HepG2 (cell line): ENCODE results near the gene ERMP1. TPM values are rescaled to one million over a fixed set of nuclear protein-coding genes. Genes with fewer than 3 reads are reported as not detected.

ENCODE experiments used
- ATAC-seq: fragments of 200-7000 bp; cut with Tn5 transposase; 3 replicates; pipeline ENCODE4 v1.9.1; 2020; ENCODE audit warnings: mild to moderate bottlenecking, moderate library complexity
- BruUV-seq: library from RNA; stranded (reverse); fragments of 400-500 nt; replicated peaks from 2 replicates; lab custom pipeline; 2021; lab: Mats Ljungman, UMichigan
- CTCF ChIA-PET: fragments of 300-600 bp; formaldehyde crosslinking; extraction: SDS; loops from one replicate; lab custom pipeline; 2021; ENCODE audit warnings: low total read pairs, inconsistent platforms, low intra/inter-chr PET ratio; lab: Yijun Ruan, JAX
- POLR2A ChIA-PET: fragments of 350-600 bp; sonication (Branson Sonifier 250); formaldehyde crosslinking; loops from one replicate; lab custom pipeline; 2020; ENCODE audit warnings: antibody characterized with exemption, inconsistent platforms; lab: Yijun Ruan, JAX
- DNase-seq: peaks from one replicate; pipeline ENCODE4 v3.0.0-alpha.2; 2015; ENCODE audit warnings: low spot score
- FAIRE-seq: peaks from 3 replicates; lab custom pipeline; 2011; peaks lifted over from hg19 to GRCh38; lab: Jason Lieb, UNC
- H2AFZ ChIP-seq: one replicate; pipeline ENCODE4 v1.6.1; 2011; ENCODE audit warnings: low read length, inconsistent platforms
- H3K27ac ChIP-seq: fragments of 300-600 bp; 3 replicates; pipeline ENCODE4 v1.8.0; 2011; ENCODE audit warnings: mixed run types, mild to moderate bottlenecking, mixed read lengths, low read length, inconsistent platforms; ENCODE audit not compliant: insufficient read depth; ENCODE audit errors: extremely low read length
- H3K27me3 ChIP-seq, 2 experiments: fragments of 200-600 bp in 1 of 2; 2 replicates in 1 of 2; 3 replicates in 1 of 2; pipeline versions ENCODE4 v1.6.0 to v1.8.0; 2011; ENCODE audit warnings: low read length in 2 of 2, mild to moderate bottlenecking in 2 of 2, moderate library complexity in 2 of 2, inconsistent platforms in 1 of 2; ENCODE audit not compliant: insufficient read depth in 2 of 2, control insufficient read depth in 1 of 2
- H3K36me3 ChIP-seq, 2 experiments: fragments of 200-600 bp in 1 of 2; replicated peaks in 1 of 2; 2 replicates in 1 of 2; 3 replicates in 1 of 2; pipeline versions ENCODE4 v1.5.1 to v1.8.0; 2011; ENCODE audit warnings: low read length in 2 of 2, inconsistent platforms in 1 of 2; ENCODE audit not compliant: insufficient read depth in 2 of 2, control insufficient read depth in 1 of 2
- H3K4me1 ChIP-seq: 2 replicates; pipeline ENCODE4 v1.5.1; 2012; ENCODE audit warnings: low read length, inconsistent platforms; ENCODE audit not compliant: insufficient read depth
- H3K4me2 ChIP-seq: 2 replicates; pipeline ENCODE4 v1.6.0; 2011; ENCODE audit warnings: low read depth, low read length, inconsistent platforms
- H3K4me3 ChIP-seq, 3 experiments: fragments of 200-600 bp in 1 of 3; sonication (generic), shearing (Covaris generic) in 1 of 3; replicated peaks in 1 of 3; 2 replicates each; pipeline ENCODE4 v1.5.1; 2011 to 2016; ENCODE audit warnings: low read length in 3 of 3, inconsistent platforms in 2 of 3, low read depth in 2 of 3, mild to moderate bottlenecking in 2 of 3, control low read depth in 1 of 3, mixed read lengths in 1 of 3; ENCODE audit not compliant: insufficient read depth in 1 of 3
- H3K79me2 ChIP-seq: one replicate; pipeline ENCODE4 v1.6.1; 2011; ENCODE audit warnings: low read length, inconsistent platforms; ENCODE audit not compliant: insufficient read depth
- H3K9ac ChIP-seq: 2 replicates; pipeline ENCODE4 v1.6.0; 2011; ENCODE audit warnings: mild to moderate bottlenecking, low read depth, low read length, inconsistent platforms; ENCODE audit not compliant: insufficient read depth
- H3K9me3 ChIP-seq: 2 replicates; pipeline ENCODE4 v1.5.1; 2012; ENCODE audit warnings: mild to moderate bottlenecking, low read length
- H4K20me1 ChIP-seq: 2 replicates; pipeline ENCODE4 v1.6.0; 2011; ENCODE audit warnings: inconsistent platforms, mild to moderate bottlenecking, low read length, moderate library complexity; ENCODE audit not compliant: insufficient read depth
- CREB1 ChIP-seq, 2 experiments: fragments of 450-650 bp in 1 of 2; IDR thresholded peaks; 2 replicates each; pipeline ENCODE4 v1.6.1; 2016 to 2017; ENCODE audit warnings: control low read depth in 1 of 2, mild to moderate bottlenecking in 1 of 2, missing compliant biosample characterization in 1 of 2, missing genetic modification characterization in 1 of 2
- DNMT3B ChIP-seq: conservative IDR thresholded peaks from 2 replicates; pipeline ENCODE4 v1.6.1; 2016; ENCODE audit warnings: missing biosample characterization, control low read depth
- EEA1 ChIP-seq: sonication (generic); formaldehyde crosslinking; IDR thresholded peaks from 2 replicates; pipeline ENCODE4 v1.5.1; 2020; ENCODE audit warnings: mild to moderate bottlenecking, missing genetic modification reagents, borderline replicate concordance
- JUNB ChIP-seq: sonication (generic); formaldehyde crosslinking; IDR thresholded peaks from 2 replicates; pipeline ENCODE4 v1.8.0; 2022; ENCODE audit warnings: missing genetic modification reagents, mild to moderate bottlenecking, borderline replicate concordance
- MYNN ChIP-seq: sonication (generic); formaldehyde crosslinking; IDR thresholded peaks from 2 replicates; pipeline ENCODE4 v1.4.0; 2020; ENCODE audit warnings: mild to moderate bottlenecking, low read depth, missing genetic modification reagents
- RAD21 ChIP-seq: fragments of 450-650 bp; formaldehyde crosslinking; IDR thresholded peaks from 2 replicates; pipeline ENCODE4 v1.5.0; 2020; ENCODE audit warnings: mild to moderate bottlenecking
- RAD51 ChIP-seq: fragments of 450-650 bp; IDR thresholded peaks from 2 replicates; pipeline ENCODE4 v1.6.1; 2016; ENCODE audit warnings: borderline replicate concordance
- SRF ChIP-seq: IDR thresholded peaks from 2 replicates; pipeline ENCODE4 v1.6.1; 2011; ENCODE audit warnings: mild to moderate bottlenecking, low read depth, low read length, moderate library complexity
- ZNF12 ChIP-seq: sonication (generic); formaldehyde crosslinking; IDR thresholded peaks from 2 replicates; pipeline ENCODE4 v1.5.0; 2020; ENCODE audit warnings: missing genetic modification reagents
- ZNF557 ChIP-seq: sonication (generic); formaldehyde crosslinking; IDR thresholded peaks from 2 replicates; pipeline ENCODE4 v1.4.0; 2020; ENCODE audit warnings: missing genetic modification reagents
- ZNF792 ChIP-seq: IDR thresholded peaks from 2 replicates; pipeline ENCODE4 v1.6.1; 2016
- WGBS: methylation state at CpG from one replicate; pipeline ENCODE4 v1.1.6; 2017; ENCODE audit warnings: low lambda C conversion rate; 5-methylcytosine and 5-hydroxymethylcytosine counted together
- in situ Hi-C: cut with HindIII; loops from 2 replicates; pipeline ENCODE4 v1.10.0; 2017; ENCODE audit warnings: low pct_unique_long_range_greater_than_20kb; ENCODE audit not compliant: extremely low pct_ligation_motif_present
- intact Hi-C: fragments of 100-400 bp; cut with micrococcal nuclease; formaldehyde crosslinking; loops from one replicate; pipeline ENCODE4 v1.10.0; 2022; ENCODE audit not compliant: unreplicated experiment
- polyA plus RNA-seq, 8 experiments: library from polyadenylated mRNA; depleted of rRNA in 3 of 8; stranded (reverse) in 7 of 8; unstranded in 1 of 8; fragments of >200 nt; fragmentation: Illumina TruSeq in 4 of 8; extraction: Trizol in 4 of 8; gene quantifications; 2 replicates each; pipeline versions ENCODE4 v1.2.1 to v1.2.3, GENCODE V29; 2011 to 2016; ENCODE audit warnings: low read depth in 4 of 8, missing spikeins in 1 of 8, mixed read lengths in 1 of 8; ENCODE audit not compliant: insufficient read depth in 1 of 8
- total RNA-seq, 5 experiments: library from RNA; depleted of rRNA; stranded (reverse); fragments of >200 nt; fragmentation: Illumina TruSeq; extraction: Trizol; gene quantifications; 2 replicates each; pipeline ENCODE4 v1.2.3, GENCODE V29; 2016; ENCODE audit warnings: low read depth in 1 of 5
- TF ChIP-seq, protein P1 (sequence below): sonication (generic); formaldehyde crosslinking; IDR thresholded peaks from 2 replicates; pipeline ENCODE4 v1.8.1; 2022; ENCODE audit warnings: low read depth, mild to moderate bottlenecking, missing genetic modification reagents
- TF ChIP-seq, protein P2 (sequence below): sonication (generic); formaldehyde crosslinking; IDR thresholded peaks from 2 replicates; pipeline ENCODE4 v1.5.0; 2020; ENCODE audit warnings: missing genetic modification reagents
- TF ChIP-seq, protein P3 (sequence below): sonication (generic); formaldehyde crosslinking; IDR thresholded peaks from 2 replicates; pipeline ENCODE4 v1.4.0; 2020; ENCODE audit warnings: low read depth, mild to moderate bottlenecking, missing genetic modification reagents
- TF ChIP-seq, protein P4 (sequence below): sonication (generic); formaldehyde crosslinking; IDR thresholded peaks from 2 replicates; pipeline ENCODE4 v1.8.1; 2023; ENCODE audit warnings: mild to moderate bottlenecking, missing genetic modification reagents
- TF ChIP-seq, protein P5 (sequence below): sonication (generic); formaldehyde crosslinking; IDR thresholded peaks from 2 replicates; pipeline ENCODE4 v1.5.0; 2020; ENCODE audit warnings: mild to moderate bottlenecking, missing genetic modification reagents

The ERMP1 gene
- total and polyA plus RNA-seq, 2 of the 13 experiments (the other 11 are each of a cell fraction or from before 2014, with no cell fraction given) = 40.9 to 65.4 TPM

DNA sequence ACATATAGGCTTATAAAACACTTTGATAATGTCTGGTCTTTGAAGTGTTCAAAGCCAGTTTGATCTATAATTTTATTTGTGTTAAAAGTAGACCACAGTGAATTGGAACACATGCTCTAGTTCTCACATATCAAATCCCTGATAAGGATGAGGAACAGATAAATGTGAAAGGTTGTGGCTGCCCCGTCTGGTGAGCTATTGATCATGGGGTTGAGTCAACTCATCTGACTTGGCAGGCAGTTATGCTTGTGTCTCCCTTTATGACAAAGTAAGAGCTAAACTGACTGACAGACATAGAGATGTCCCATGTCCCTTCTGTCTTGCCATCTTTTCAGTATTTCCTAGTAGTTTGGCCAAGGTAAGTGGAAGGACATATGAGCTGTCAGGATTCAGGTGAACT lies 2.9 kb upstream of the ERMP1 start:
- H4K20me1 ChIP-seq = no peaks in the 10 kb centered on the region
- intact Hi-C loops (no loop called here), in situ Hi-C loops (no loop called here)
- no peak for DNase-seq
- no peaks in the 10 kb centered on the region for H3K9me3 ChIP-seq
- 70% methylated on average over 1 of the region's 1 CpG for WGBS
- no TSS peak for BruUV-seq
- ATAC-seq = no peak
- H3K9ac ChIP-seq = no peak overlapping the region
- H3K36me3 ChIP-seq = no peaks in the 10 kb centered on the region
- H2AFZ ChIP-seq = no peak overlapping the region
- H3K27me3 ChIP-seq = no peaks in the 10 kb centered on the region
- no peak overlapping the region for H3K4me2 ChIP-seq
- peaks cover 55% of the 10 kb centered on the region for H3K4me1 ChIP-seq
- peaks cover 18% of the 10 kb centered on the region for H3K79me2 ChIP-seq
- POLR2A ChIA-PET = no interaction called here
- no peak overlapping the region for H3K27ac ChIP-seq
- no peak for FAIRE-seq
- no peak overlapping the region for H3K4me3 ChIP-seq
- CTCF ChIA-PET = no interaction called here
- no peak for TF ChIP-seq CREB1 (IDR thresholded peaks at IDR 0.05)
- no peak for TF ChIP-seq CREB1 (CRISPR knock-in tag; IDR thresholded peaks at IDR 0.05)
- no peak for TF ChIP-seq SRF
- TF ChIP-seq, protein P1, sequence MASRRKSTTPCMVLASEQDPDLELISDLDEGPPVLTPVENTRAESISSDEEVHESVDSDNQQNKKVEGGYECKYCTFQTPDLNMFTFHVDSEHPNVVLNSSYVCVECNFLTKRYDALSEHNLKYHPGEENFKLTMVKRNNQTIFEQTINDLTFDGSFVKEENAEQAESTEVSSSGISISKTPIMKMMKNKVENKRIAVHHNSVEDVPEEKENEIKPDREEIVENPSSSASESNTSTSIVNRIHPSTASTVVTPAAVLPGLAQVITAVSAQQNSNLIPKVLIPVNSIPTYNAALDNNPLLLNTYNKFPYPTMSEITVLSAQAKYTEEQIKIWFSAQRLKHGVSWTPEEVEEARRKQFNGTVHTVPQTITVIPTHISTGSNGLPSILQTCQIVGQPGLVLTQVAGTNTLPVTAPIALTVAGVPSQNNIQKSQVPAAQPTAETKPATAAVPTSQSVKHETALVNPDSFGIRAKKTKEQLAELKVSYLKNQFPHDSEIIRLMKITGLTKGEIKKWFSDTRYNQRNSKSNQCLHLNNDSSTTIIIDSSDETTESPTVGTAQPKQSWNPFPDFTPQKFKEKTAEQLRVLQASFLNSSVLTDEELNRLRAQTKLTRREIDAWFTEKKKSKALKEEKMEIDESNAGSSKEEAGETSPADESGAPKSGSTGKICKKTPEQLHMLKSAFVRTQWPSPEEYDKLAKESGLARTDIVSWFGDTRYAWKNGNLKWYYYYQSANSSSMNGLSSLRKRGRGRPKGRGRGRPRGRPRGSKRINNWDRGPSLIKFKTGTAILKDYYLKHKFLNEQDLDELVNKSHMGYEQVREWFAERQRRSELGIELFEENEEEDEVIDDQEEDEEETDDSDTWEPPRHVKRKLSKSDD (CRISPR knock-in tag) = no peak
- TF ChIP-seq, protein P2, sequence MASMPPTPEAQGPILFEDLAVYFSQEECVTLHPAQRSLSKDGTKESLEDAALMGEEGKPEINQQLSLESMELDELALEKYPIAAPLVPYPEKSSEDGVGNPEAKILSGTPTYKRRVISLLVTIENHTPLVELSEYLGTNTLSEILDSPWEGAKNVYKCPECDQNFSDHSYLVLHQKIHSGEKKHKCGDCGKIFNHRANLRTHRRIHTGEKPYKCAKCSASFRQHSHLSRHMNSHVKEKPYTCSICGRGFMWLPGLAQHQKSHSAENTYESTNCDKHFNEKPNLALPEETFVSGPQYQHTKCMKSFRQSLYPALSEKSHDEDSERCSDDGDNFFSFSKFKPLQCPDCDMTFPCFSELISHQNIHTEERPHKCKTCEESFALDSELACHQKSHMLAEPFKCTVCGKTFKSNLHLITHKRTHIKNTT (CRISPR knock-in tag) = no peak
- TF ChIP-seq MYNN (CRISPR knock-in tag) = no peak
- no peak for TF ChIP-seq ZNF792 (CRISPR knock-in tag)
- TF ChIP-seq, protein P3, sequence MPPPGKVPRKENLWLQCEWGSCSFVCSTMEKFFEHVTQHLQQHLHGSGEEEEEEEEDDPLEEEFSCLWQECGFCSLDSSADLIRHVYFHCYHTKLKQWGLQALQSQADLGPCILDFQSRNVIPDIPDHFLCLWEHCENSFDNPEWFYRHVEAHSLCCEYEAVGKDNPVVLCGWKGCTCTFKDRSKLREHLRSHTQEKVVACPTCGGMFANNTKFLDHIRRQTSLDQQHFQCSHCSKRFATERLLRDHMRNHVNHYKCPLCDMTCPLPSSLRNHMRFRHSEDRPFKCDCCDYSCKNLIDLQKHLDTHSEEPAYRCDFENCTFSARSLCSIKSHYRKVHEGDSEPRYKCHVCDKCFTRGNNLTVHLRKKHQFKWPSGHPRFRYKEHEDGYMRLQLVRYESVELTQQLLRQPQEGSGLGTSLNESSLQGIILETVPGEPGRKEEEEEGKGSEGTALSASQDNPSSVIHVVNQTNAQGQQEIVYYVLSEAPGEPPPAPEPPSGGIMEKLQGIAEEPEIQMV (CRISPR knock-in tag) = no peak
- TF ChIP-seq ZNF557 (CRISPR knock-in tag) = no peak
- TF ChIP-seq JUNB = no peak
- no peak for TF ChIP-seq EEA1 (CRISPR knock-in tag)
- TF ChIP-seq, protein P4, sequence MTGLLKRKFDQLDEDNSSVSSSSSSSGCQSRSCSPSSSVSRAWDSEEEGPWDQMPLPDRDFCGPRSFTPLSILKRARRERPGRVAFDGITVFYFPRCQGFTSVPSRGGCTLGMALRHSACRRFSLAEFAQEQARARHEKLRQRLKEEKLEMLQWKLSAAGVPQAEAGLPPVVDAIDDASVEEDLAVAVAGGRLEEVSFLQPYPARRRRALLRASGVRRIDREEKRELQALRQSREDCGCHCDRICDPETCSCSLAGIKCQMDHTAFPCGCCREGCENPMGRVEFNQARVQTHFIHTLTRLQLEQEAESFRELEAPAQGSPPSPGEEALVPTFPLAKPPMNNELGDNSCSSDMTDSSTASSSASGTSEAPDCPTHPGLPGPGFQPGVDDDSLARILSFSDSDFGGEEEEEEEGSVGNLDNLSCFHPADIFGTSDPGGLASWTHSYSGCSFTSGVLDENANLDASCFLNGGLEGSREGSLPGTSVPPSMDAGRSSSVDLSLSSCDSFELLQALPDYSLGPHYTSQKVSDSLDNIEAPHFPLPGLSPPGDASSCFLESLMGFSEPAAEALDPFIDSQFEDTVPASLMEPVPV = no peak
- no peak for TF ChIP-seq RAD21 (CRISPR knock-in tag)
- TF ChIP-seq, protein P5, sequence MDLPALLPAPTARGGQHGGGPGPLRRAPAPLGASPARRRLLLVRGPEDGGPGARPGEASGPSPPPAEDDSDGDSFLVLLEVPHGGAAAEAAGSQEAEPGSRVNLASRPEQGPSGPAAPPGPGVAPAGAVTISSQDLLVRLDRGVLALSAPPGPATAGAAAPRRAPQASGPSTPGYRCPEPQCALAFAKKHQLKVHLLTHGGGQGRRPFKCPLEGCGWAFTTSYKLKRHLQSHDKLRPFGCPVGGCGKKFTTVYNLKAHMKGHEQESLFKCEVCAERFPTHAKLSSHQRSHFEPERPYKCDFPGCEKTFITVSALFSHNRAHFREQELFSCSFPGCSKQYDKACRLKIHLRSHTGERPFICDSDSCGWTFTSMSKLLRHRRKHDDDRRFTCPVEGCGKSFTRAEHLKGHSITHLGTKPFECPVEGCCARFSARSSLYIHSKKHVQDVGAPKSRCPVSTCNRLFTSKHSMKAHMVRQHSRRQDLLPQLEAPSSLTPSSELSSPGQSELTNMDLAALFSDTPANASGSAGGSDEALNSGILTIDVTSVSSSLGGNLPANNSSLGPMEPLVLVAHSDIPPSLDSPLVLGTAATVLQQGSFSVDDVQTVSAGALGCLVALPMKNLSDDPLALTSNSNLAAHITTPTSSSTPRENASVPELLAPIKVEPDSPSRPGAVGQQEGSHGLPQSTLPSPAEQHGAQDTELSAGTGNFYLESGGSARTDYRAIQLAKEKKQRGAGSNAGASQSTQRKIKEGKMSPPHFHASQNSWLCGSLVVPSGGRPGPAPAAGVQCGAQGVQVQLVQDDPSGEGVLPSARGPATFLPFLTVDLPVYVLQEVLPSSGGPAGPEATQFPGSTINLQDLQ (CRISPR knock-in tag) = no peak
- TF ChIP-seq ZNF12 (CRISPR knock-in tag) = no peak
- TF ChIP-seq DNMT3B (CRISPR knock-in tag) = no peak
- no peak for TF ChIP-seq RAD51
